ENCODE results near the gene STEAP3.

STEAP3 gene

DNA sequence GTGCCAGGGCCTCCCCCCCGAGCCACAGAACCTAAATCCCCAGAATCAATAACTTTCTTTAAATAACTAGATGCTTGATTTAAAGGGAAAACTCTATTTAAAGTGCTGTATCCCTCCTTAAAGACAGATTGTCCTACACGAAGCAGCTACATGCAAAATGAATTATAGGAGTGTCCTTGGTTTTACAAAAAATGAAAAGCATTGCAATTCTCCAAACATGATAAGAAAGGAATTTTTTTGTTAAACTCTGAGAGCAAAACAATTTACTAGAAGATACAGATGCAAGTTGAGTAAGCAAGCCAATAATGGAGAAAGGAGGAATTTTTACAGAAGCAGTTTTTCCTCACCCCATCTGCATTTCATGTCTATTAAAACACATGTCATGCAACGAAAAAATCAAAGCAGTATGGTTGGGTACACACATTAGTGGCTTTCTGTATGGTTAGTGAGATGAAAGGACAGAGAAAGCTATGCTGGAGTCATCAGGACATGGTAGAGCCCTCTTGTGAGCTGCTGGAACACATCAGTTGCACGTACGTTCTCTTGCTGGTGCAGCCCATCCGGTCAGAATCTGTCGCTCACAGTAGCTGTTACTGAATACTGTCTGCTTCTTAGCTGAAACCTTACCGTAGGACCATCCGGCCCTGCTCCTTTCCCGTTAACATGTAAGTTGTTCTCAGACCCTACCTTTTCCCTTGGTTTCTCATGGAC is 25.9 kb upstream of the STEAP3 start:
- DNase-seq (ENCODE audit: low read depth), result no peak

DNA sequence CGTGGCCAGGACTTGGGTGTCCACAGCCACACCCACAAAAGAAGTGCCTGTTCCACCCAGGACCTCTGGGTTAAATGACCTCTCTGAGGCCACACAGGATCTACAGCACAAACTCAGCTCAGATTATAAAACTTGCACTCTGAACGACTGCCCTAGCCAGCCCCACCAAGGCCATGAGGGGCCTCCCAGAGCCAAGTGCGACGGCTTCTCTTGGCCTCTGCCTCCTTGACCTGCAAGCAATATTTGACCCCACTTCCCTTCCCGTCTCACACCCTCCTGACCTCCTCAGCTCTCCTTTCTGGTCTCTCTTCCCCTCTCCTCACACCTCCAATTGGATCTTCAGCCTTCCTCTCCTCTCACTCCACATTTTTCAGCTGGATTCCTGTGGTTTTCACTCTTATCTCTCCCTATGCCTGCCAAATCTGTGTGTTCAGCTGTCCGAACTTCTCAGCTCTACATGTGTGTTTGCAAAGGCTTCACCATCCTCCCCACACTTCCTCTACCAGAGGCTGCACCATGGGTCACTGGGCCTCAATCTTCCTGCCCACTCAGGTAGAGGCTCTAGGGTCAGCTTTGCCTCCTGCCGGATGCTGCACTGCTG is 25.3 kb upstream of the STEAP3 start:
- no peak for DNase-seq (ENCODE audit: low read depth)

DNA sequence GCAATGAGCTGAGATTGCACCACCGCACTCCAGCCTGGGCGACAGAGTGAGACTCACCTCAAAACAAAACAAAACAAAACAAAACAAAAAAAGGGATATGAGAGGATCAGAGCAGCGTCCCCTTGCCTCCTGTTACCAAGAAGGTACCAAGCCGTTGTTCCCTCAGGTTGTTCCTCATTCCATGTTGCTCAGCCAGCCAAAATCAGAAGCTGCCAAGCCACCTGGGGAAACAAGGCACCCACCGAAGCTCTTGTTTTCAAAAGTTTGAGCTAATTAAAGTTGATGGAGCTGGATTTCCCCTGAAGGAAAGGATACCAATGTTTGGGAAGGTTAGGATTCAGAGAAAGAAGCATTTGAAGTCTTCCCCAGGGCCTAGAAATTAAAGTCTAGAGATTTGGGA is 21.8 kb upstream of the STEAP3 start:
- no peak for DNase-seq (ENCODE audit: low read depth)

- no peak for DNase-seq (ENCODE audit: low read depth)
Observed at GRCh38 chr2:119202610-119203310, 20.9 kb upstream of the STEAP3 start.

GRCh38 chr2:119204525-119204924 is 19.1 kb upstream of the STEAP3 start:
- no peak for DNase-seq (ENCODE audit: low read depth)

GRCh38 chr2:119205001-119205706 is 18.5 kb upstream of the STEAP3 start:
- no peak for DNase-seq (ENCODE audit: low read depth)

- no peak for DNase-seq (ENCODE audit: low read depth)
Observed at GRCh38 chr2:119206201-119206600, 17.4 kb upstream of the STEAP3 start.

DNA sequence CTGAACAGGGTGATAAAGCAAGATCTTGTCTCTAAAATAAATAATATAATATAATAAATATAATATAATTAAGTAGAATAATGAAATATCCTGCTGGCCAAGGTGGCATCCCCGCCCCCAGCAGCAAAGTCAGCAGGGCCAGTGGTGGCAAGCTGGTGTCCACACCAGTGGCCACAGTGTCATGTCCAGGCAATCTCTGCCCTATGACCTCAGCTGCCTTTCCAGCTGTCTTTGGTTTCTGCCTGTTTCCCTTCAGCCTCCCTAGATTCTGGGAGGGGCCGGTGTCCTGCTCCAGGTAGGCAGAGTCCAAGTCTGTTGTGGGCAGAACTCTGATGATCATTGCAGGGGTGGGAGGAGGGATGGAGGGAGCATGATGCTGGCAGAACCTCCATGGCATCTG is 16.2 kb upstream of the STEAP3 start:
- DNase-seq (ENCODE audit: low read depth), result no peak

GRCh38 chr2:119208791-119209203 is 14.8 kb upstream of the STEAP3 start:
- no peak for DNase-seq (ENCODE audit: low read depth)

DNA sequence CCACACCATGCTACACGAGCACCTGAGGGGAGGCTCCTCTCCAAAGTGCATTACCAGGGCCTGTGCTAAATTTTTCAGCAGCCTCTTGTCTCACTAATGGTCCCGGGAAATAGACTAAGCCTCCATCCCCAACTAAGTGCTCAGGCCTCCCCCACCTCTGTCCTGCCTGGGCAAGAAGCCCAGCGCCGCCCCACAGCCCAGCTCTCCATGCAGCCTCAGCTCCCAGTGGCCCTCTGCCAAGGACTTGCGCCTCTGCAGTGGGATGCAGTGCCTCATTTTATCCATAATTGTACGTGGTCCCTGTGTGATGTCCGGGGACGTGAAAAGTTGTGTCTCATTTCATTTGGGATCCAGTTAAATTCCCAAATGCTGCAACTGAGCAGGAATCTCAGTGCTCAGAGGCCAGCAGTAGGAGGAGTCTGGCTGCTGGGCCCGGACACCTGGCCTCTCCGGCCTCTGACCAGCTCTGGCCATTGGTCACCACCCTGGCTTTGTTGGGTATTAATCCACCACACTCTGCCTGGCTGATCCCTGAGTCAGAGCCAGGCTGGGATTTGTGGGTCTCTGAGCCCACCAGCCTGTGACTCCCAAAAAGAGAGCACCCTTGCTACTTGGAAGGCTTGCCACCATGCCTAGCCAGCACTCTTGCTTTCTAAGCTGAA is 11.4 kb upstream of the STEAP3 start:
- no peak for DNase-seq (ENCODE audit: low read depth)

GRCh38 chr2:119214453-119215037 is 9.1 kb upstream of the STEAP3 start:
- no peak for DNase-seq (ENCODE audit: low read depth)

DNA sequence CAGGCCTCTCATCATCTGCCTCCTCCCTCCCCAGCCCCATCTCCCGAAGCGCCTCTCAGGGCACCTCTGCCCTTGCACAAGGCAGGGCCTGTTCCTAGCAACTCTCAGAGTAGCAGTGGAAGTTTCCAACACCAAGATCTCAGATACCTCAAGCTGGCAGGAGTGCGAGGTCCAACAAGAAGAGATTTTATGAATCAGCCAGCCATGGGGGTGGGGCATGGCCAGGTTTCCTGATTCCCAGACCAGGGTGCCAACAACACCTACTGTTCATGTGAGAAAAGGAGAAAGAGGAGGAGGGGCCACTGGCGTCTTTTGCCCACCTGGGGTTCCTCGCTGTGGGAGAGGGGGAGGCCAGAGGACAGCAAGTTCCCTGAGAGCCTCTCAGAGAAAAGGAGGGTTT is 6.6 kb upstream of the STEAP3 start:
- no peak for DNase-seq (ENCODE audit: low read depth)

DNA sequence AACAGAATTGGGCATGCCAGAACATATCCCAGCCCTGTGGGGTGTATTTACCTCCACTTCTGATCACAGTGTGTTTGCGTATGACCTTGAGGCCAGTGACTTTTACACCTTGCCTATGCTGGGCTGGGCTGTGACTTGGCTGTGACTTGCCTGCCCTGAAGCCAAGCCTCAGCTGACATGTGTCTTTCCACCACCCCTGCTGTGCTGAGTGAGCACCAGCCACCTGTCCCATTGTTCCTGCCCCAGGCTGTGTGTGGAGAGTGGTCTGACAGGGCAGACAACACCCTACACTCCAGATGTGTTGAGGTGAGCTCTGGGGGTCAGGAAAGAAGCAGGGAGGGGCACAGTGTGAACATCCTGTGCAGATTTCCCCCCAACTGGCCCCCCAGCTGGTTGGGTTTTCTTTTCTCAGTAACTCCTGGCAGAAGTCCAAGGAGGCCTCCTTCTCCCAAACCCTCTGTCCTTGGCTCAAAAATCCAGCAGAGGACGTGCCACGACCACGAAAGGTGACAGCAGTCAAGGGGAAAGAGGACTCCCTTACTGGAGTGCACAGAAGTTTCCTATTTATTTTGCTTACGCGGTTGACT is 5.1 kb upstream of the STEAP3 start:
- no peak for DNase-seq (ENCODE audit: low read depth)

DNA sequence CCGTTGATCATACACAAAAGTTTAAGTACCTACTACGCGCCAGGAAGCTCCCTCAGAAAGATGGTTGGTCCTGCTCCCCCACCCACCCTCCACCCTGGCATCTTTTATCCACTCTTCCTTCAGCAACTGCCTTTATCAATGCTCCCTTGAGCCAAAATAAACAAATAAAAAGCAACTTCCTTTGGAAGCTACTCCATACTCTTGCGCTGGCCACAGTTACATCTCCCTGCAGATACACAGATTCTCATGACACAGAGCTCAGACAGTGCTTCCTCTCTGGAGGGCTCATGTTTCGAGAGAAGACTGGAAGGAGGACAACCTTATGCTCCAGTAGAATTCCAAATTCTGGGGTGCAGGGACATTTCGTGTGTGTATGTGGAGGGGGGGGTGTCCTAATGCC is 3.8 kb upstream of the STEAP3 start:
- no peak for DNase-seq (ENCODE audit: low read depth)

DNA sequence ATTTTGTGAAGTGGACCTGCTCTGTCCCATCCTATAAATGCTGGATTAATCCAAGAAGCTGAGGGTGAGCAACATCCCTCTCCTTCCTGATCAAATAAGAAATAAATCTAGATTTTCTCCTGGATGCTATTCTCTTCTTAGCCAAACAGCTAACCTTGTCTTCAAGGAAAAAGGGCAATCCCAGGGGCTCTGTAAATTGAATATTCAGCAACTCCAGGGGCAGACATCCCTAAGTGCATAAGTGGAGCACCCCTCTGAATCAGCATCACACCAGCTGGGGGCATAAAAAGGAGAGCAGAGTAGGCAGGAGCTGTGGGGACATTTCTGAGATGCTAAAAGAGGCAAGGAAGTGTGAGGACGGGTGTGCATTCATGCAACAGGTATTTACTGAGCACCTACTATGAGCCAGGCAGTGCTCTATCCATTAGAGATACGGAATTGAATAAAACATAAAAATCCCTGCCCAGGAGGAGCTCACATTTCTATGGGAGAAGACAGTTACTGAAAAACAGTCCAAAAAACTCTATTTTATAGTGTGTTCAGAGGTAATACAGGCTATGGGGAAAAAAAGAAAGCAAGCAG is 2.8 kb upstream of the STEAP3 start:
- DNase-seq (ENCODE audit: low read depth), result no peak

DNA sequence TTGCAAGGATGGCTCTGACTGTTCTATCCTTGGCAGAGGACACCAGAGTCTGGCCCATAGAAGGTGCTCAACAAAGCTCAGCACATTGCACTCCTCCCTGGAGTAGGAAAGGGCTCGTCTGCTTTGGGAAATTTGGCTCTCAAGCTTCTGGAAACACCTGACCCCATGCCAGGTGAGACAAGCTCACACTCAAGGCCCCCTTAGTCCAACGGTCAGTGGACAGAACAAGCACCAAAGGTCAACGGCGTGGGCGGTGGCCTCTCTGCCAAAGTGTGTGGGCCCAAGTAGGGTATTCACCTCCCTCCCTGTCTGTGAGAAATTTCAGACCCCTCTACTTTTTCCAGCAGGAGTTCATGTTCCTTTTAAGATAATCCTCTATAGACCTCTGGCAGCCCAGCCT is 2.0 kb upstream of the STEAP3 start:
- no peak for DNase-seq (ENCODE audit: low read depth)

DNA sequence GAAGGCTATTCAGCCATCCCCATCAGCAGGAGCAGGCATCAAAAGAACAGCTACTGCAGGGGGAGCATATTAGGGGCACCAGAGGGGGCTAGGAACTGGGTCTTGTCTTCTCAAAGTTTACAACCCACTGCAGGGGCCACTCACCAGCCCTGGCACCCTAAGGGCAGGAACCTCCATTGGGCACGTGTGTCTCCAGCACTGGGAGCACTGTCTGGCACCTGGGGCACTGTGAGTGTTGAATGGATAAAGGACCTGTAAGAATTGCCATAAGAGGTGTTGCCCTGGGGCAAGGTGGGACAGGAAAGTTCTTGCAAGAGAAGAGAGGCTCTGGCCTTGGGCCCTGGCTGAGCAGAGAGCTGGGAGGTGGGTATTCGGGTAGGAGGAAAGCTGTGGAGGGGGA is 1.4 kb upstream of the STEAP3 start:
- no peak for DNase-seq (ENCODE audit: low read depth)

DNA sequence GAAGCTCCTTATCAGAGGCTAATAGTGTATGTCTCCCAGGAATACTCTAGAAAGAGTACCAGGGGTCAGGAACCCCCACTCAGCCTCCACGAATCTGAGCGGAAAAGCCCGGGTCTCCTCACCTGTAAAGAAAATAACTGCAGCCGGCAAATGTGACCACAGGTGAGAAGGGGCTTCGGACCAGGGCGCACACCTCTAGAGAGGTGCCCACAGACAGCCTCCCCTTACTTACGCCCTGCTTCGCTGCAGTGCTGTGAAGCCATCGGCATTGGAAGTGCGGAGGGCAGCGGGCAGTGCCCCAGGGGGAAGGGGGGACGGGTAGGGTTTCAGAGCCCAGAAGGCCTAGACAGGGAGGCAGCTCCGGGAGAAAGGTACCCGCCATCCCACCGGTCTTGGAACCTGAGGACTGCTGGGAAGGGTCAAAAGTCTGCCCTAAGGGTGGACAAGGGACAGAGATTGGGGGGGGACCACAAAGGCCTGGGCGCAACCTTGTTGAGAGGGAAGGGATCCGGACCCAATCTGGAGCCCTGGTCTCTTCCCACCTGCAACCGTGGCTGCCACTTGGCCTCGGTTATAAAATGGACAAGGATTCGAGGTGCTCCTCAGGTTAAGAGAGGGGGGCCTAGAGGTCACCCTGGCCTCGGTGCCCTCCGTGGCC is 642 bp upstream of the STEAP3 start:
- DNase-seq (ENCODE audit: low read depth), result no peak

- no peak for DNase-seq (ENCODE audit: low read depth)
Observed at GRCh38 chr2:119224391-119225104, 914 bp downstream of the STEAP3 start.

Measured in activated T-helper 9 cell treated with anti-CD3 and anti-CD28 coated beads, Interleukin-2, amount 50 U/mL, for 16 hours (primary cell).